HEK293 (cell line): ENCODE results near the gene HIRA.

Source experiments
- SP2 ChIP-seq: fragments of 450-650 bp; formaldehyde crosslinking; IDR thresholded peaks from 2 replicates; pipeline ENCODE4 v1.5.1; 2016; ENCODE audit warnings: missing biosample characterization, missing genetic modification characterization
- ZFP37 ChIP-seq: fragments of 450-650 bp; formaldehyde crosslinking; IDR thresholded peaks from 2 replicates; pipeline ENCODE4 v1.5.1; 2016; ENCODE audit warnings: missing biosample characterization, missing genetic modification characterization
- ZNF175 ChIP-seq: fragments of 450-650 bp; formaldehyde crosslinking; IDR thresholded peaks from 2 replicates; pipeline ENCODE4 v1.5.1; 2016; ENCODE audit warnings: missing biosample characterization, missing genetic modification characterization
- ZNF292 ChIP-seq: fragments of 450-650 bp; formaldehyde crosslinking; IDR thresholded peaks from 2 replicates; pipeline ENCODE4 v1.5.1; 2016; ENCODE audit warnings: low read depth, missing biosample characterization, missing genetic modification characterization, borderline replicate concordance
- ZNF670 ChIP-seq: fragments of 450-650 bp; formaldehyde crosslinking; IDR thresholded peaks from 2 replicates; pipeline ENCODE4 v1.5.1; 2016; ENCODE audit warnings: missing biosample characterization, missing genetic modification characterization, low read depth

GRCh38 chr22:19395276-19395675 is 36.3 kb downstream of the HIRA start:
- TF ChIP-seq SP2 (tag by site-specific recombination) (no peak), ZFP37 (no peak), ZNF175 (tag by site-specific recombination) (no peak), ZNF292 (tag by site-specific recombination) (no peak), ZNF670 (tag by site-specific recombination) (no peak)
